Lower leg skin (tissue), 4 donors: ENCODE data around the gene CCDC149. TPM values are rescaled to one million over a fixed set of nuclear protein-coding genes. Genes with fewer than 3 reads are reported as not detected.

Experiments
- DNase-seq, 2 donors: peaks; one replicate each; pipeline ENCODE4 v3.0.0-alpha.2; 2019; ENCODE audit warnings: low spot score in 2 of 2
- H3K4me3 ChIP-seq: fragments of 200-600 bp; sonication (generic); 2 replicates; pipeline ENCODE4 v1.5.1; 2017; ENCODE audit warnings: mild to moderate bottlenecking, low read depth; ENCODE audit not compliant: poor library complexity, severe bottlenecking
- POLR2A ChIP-seq, 2 donors: fragments of 450-650 bp; IDR thresholded peaks; one replicate each; pipeline ENCODE4 v1.6.1; 2016 to 2017; ENCODE audit warnings: antibody characterized with exemption in 2 of 2, mild to moderate bottlenecking in 1 of 2, moderate library complexity in 1 of 2
- WGBS, 2 donors: methylation state at CpG; one replicate each; pipeline ENCODE4 v1.1.5; 2018; 5-methylcytosine and 5-hydroxymethylcytosine counted together
- intact Hi-C: fragments of 100-400 bp; cut with DNase I; formaldehyde crosslinking; loops from one replicate; pipeline ENCODE4 v1.15.0; 2023; ENCODE audit warnings: low total_unique reads
- total RNA-seq, 4 donors: library from RNA; depleted of rRNA; stranded (reverse); fragments of >200 nt; gene quantifications; one replicate each; pipeline ENCODE4 v1.1.0, GENCODE V29; 2016
- TF ChIP-seq, protein P1 (sequence below), 3 donors: fragments of 450-650 bp; IDR thresholded peaks; one replicate each; pipeline ENCODE4 v1.5.1; 2016; ENCODE audit warnings: antibody characterized with exemption in 3 of 3, mild to moderate bottlenecking in 3 of 3, moderate library complexity in 2 of 3

Gene CCDC149
- total RNA-seq, 4 donors from 2014 or later = 6.2 to 12.5 (median 11.2) TPM

DNA sequence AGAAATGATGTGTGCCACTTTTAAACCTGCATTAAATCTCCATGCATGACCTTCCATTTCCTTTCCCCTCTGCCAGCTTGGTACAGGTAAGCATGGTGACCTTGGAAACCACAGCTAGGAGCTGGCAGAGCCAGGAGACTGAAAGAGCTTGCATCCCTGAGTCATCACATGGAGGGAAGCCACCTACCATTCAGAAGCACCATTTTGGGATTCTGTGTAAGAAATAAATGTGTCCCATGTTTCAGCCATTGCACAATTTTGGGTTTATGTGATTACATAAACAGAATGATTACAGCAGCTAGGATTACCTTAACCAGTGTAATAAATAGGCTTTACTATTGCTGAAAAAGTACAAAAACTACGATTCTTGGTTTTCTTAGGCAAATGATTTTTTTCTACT, 17.3 kb upstream of the CCDC149 start:
- WGBS, 2 donors = 84 to 93% methylated on average over 1 of the region's 1 CpG
- H3K4me3 ChIP-seq = no peak overlapping the region
- TF ChIP-seq, protein P1, sequence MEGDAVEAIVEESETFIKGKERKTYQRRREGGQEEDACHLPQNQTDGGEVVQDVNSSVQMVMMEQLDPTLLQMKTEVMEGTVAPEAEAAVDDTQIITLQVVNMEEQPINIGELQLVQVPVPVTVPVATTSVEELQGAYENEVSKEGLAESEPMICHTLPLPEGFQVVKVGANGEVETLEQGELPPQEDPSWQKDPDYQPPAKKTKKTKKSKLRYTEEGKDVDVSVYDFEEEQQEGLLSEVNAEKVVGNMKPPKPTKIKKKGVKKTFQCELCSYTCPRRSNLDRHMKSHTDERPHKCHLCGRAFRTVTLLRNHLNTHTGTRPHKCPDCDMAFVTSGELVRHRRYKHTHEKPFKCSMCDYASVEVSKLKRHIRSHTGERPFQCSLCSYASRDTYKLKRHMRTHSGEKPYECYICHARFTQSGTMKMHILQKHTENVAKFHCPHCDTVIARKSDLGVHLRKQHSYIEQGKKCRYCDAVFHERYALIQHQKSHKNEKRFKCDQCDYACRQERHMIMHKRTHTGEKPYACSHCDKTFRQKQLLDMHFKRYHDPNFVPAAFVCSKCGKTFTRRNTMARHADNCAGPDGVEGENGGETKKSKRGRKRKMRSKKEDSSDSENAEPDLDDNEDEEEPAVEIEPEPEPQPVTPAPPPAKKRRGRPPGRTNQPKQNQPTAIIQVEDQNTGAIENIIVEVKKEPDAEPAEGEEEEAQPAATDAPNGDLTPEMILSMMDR (IDR thresholded peaks at IDR 0.05) = no peak
- TF ChIP-seq POLR2A (IDR thresholded peaks at IDR 0.05) = no peak
- DNase-seq = no peak
- intact Hi-C loops = no loop called here

DNA sequence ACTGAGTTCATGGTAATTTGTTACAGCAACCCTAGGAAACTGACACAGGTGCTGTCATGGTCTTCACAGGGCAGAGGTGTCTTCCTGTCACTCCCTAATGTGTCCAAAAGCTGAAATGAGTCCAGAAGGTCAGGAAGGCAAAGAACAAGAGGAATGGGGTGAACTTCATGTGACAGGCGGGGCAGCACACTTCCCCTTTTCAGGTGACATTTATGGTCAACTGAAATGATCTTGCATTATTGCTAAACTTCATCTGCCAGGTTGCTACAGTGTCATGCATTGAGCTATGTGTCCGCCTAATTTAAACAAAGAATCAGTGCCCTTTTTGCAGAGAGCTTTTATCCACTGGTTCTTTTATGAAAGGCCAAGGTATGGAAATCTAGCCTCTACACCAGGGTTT, 15.9 kb upstream of the CCDC149 start:
- intact Hi-C loops = no loop called here
- 83 to 98% methylated on average over 2 of the region's 2 CpGs for WGBS, 2 donors
- H3K4me3 ChIP-seq = no peak overlapping the region
- TF ChIP-seq, protein P1 (IDR thresholded peaks at IDR 0.05) = no peak
- TF ChIP-seq POLR2A (IDR thresholded peaks at IDR 0.05) = no peak
- no peak for DNase-seq

DNA sequence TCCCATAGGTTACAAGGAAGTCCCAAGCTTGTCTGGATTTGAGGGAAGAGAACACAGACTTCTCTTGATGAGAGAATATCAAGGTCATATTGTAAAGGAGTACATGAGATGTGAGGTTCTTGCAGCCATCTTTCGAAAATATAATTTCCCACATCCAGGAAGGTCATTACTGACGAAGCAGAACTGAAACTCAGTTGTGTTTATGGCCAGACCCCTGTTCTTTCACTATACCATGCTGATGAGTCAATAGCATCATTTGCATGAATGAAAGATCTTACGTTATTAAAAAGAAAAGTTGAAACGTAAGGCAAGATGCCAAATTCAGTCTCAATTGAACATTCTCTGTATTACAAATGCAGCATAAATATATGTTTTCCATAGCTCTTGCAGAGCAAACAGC, 14.2 kb upstream of the CCDC149 start:
- intact Hi-C loops = no loop called here
- TF ChIP-seq, protein P1 (IDR thresholded peaks at IDR 0.05) = no peak
- TF ChIP-seq POLR2A (IDR thresholded peaks at IDR 0.05) = no peak
- H3K4me3 ChIP-seq = no peak overlapping the region
- WGBS, 2 donors = 66 to 70% methylated on average over 4 of the region's 4 CpGs
- DNase-seq = no peak

DNA sequence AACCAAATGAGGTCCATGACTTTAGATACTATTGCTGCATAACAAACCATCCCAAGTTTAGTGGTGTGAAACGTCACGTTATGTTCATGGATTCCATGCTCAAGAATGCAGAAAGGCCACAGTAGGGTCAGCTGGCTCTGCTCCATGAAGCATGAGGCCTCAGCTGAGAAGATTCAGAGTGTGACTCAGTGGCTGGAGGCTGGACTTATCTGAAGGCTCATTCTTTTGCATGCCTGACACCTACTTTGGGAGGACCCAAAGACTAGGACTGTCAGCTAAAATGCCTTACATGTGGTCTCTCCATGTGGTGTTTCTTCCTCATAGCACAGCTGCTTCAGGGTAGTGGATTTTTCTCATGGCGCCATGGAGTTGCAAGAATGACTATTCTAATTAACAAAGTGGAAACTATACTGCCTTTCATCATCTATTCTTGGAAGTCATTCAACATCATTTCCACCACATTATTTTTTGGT, 11.5 kb upstream of the CCDC149 start:
- H3K4me3 ChIP-seq = no peak overlapping the region
- TF ChIP-seq, protein P1 (IDR thresholded peaks at IDR 0.05) = no peak
- no peak for TF ChIP-seq POLR2A (IDR thresholded peaks at IDR 0.05)
- no peak for DNase-seq
- 59 to 63% methylated on average over 3 of the region's 3 CpGs for WGBS, 2 donors
- intact Hi-C loops = no loop called here

DNA sequence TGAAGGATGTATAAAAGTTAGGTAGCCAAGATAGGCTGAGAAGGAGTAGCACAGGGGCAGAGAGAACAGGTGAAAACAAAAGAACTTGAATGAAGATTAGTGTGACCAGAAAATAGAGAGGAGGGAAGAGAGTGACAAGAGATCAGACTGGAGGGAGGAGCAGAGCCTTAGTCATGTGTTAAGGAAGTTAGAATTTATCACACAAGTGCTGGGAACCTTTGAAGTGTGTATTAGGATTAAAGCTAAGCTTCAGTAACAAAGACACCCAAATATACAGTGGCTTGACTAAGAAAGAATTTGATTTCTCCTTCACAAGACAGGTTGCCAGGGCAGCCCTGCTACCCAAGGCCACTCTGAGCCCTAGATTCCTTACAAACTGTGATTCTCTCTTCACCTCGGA, 10.7 kb upstream of the CCDC149 start:
- intact Hi-C loops = no loop called here
- DNase-seq = no peak
- H3K4me3 ChIP-seq = no peak overlapping the region
- 81% methylated on average over 1 of the region's 1 CpG for WGBS, 2 donors
- no peak for TF ChIP-seq POLR2A (IDR thresholded peaks at IDR 0.05)
- TF ChIP-seq, protein P1 (IDR thresholded peaks at IDR 0.05) = no peak

DNA sequence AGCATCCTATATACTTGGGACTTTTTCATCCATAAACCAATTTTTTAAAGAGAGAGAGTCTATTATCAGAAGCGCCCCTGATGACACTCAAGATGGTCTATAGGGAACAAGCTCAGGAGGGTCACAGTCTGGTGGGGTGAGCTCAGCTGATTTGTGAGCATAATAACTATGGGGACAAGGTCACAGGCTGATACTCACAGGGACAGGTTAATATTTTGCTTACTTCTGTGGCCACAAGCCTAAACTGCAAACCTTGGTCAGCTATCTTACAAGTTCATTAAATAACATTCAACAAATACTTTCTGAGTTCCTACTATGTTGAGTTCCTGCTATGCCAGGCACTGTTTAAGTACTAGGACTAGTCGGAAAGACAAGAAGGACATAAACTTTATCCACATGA, 10.2 kb upstream of the CCDC149 start:
- no peak overlapping the region for H3K4me3 ChIP-seq
- no peak for DNase-seq
- intact Hi-C loops = no loop called here
- TF ChIP-seq POLR2A (IDR thresholded peaks at IDR 0.05) = no peak
- TF ChIP-seq, protein P1 (IDR thresholded peaks at IDR 0.05) = no peak
- WGBS, 2 donors = 94% methylated on average over 2 of the region's 2 CpGs
